ENCODE results near the gene PIK3R5.

Gene PIK3R5

GRCh38 chr17:8865811-8866210, 99.7 kb downstream of the PIK3R5 start:
- H3K36me3 ChIP-seq (ENCODE audit: control insufficient read depth, insufficient read depth, low read length): peaks cover 10% of the 10 kb centered on the region
- TF ChIP-seq CTCF (IDR thresholded peaks at IDR 0.05; ENCODE audit: insufficient read depth, low read length, poor library complexity, severe bottlenecking): no peak
- DNase-seq (ENCODE audit: extremely low read depth, insufficient read length): no peak
- peak overlapping the region; percentile 66 for H3K4me3 ChIP-seq (replicated peaks; ENCODE audit: low read depth, low read length)
- H3K27me3 ChIP-seq (replicated peaks; ENCODE audit: control insufficient read depth, insufficient read depth, low read length): no peaks in the 10 kb centered on the region

GRCh38 chr17:8865385-8865784, 100.1 kb downstream of the PIK3R5 start:
- Histone ChIP-seq H3K27me3 (replicated peaks; ENCODE audit: control insufficient read depth, insufficient read depth, low read length) (no peaks in the 10 kb centered on the region), H3K36me3 (ENCODE audit: control insufficient read depth, insufficient read depth, low read length) (peaks cover 10% of the 10 kb centered on the region), H3K4me3 (replicated peaks; ENCODE audit: low read depth, low read length) (peak overlapping the region; percentile 66)
- no peak for DNase-seq (ENCODE audit: extremely low read depth, insufficient read length)
- no peak for TF ChIP-seq CTCF (IDR thresholded peaks at IDR 0.05; ENCODE audit: insufficient read depth, low read length, poor library complexity, severe bottlenecking)

GRCh38 chr17:8862213-8863056, 103.1 kb downstream of the PIK3R5 start:
- no peak for DNase-seq (ENCODE audit: extremely low read depth, insufficient read length)
- H3K36me3 ChIP-seq (ENCODE audit: control insufficient read depth, insufficient read depth, low read length): peaks cover 13% of the 10 kb centered on the region
- H3K27me3 ChIP-seq (replicated peaks; ENCODE audit: control insufficient read depth, insufficient read depth, low read length): no peaks in the 10 kb centered on the region
- no peak for TF ChIP-seq CTCF (IDR thresholded peaks at IDR 0.05; ENCODE audit: insufficient read depth, low read length, poor library complexity, severe bottlenecking)
- peak overlapping the region; percentile 44 for H3K4me3 ChIP-seq (replicated peaks; ENCODE audit: low read depth, low read length)

- DNase-seq (ENCODE audit: extremely low read depth, insufficient read length): no peak
- H3K4me3 ChIP-seq (replicated peaks; ENCODE audit: low read depth, low read length): peak overlapping the region; percentile 4; the same call in 1 of the 2 replicates
- TF ChIP-seq CTCF (IDR thresholded peaks at IDR 0.05; ENCODE audit: insufficient read depth, low read length, poor library complexity, severe bottlenecking): no peak
Measured at GRCh38 chr17:8861495-8862181, 103.9 kb downstream of the PIK3R5 start.

GRCh38 chr17:8859804-8860430, 105.6 kb downstream of the PIK3R5 start:
- DNase-seq (ENCODE audit: extremely low read depth, insufficient read length): no peak
- no peak for TF ChIP-seq CTCF (IDR thresholded peaks at IDR 0.05; ENCODE audit: insufficient read depth, low read length, poor library complexity, severe bottlenecking)
- Histone ChIP-seq H3K27me3 (replicated peaks; ENCODE audit: control insufficient read depth, insufficient read depth, low read length) (no peaks in the 10 kb centered on the region), H3K4me3 (replicated peaks; ENCODE audit: low read depth, low read length) (no peak overlapping the region), H3K36me3 (ENCODE audit: control insufficient read depth, insufficient read depth, low read length) (peaks cover 12% of the 10 kb centered on the region)

More at GRCh38 chr17:8861495-8862181, 103.9 kb downstream of the PIK3R5 start:
- peaks cover 13% of the 10 kb centered on the region for H3K36me3 ChIP-seq (ENCODE audit: control insufficient read depth, insufficient read depth, low read length)
- no peaks in the 10 kb centered on the region for H3K27me3 ChIP-seq (replicated peaks; ENCODE audit: control insufficient read depth, insufficient read depth, low read length)
